Heart left ventricle (tissue), 16 donors: ENCODE data around the gene PCDH15. TPM values are rescaled to one million over a fixed set of nuclear protein-coding genes. Genes with fewer than 3 reads are reported as not detected.

ENCODE experiments used
- ATAC-seq, 4 donors: fragments of 200-7000 bp; cut with Tn5 transposase; one replicate each; pipeline ENCODE4 v1.9.1; 2020 to 2022; ENCODE audit warnings: moderate library complexity in 4 of 4, mild to moderate bottlenecking in 3 of 4, moderate number of reproducible peaks in 1 of 4
- DNase-seq, 5 donors: peaks; one replicate each; pipeline ENCODE4 v3.0.0-alpha.2; 2020
- H3K27ac ChIP-seq, 12 donors: fragments of 200-600 bp; sonication (generic) in 4 of 12; one replicate each; pipeline versions ENCODE4 v1.5.0 to v1.8.0; 2016 to 2022; ENCODE audit warnings: mild to moderate bottlenecking in 2 of 12
- H3K27me3 ChIP-seq, 9 donors: fragments of 200-600 bp; sonication (generic) in 2 of 9; one replicate each; pipeline versions ENCODE4 v1.5.1 to v1.8.0; 2016 to 2022; ENCODE audit warnings: mild to moderate bottlenecking in 3 of 9
- H3K36me3 ChIP-seq, 9 donors: fragments of 200-600 bp; sonication (generic) in 2 of 9; one replicate each; pipeline versions ENCODE4 v1.5.0 to v1.8.0; 2018 to 2022; ENCODE audit warnings: mild to moderate bottlenecking in 2 of 9
- H3K4me1 ChIP-seq, 12 donors: fragments of 200-600 bp; sonication (generic) in 4 of 12; one replicate each; pipeline versions ENCODE4 v1.5.0 to v1.8.0; 2016 to 2022; ENCODE audit warnings: mild to moderate bottlenecking in 3 of 12
- H3K4me3 ChIP-seq, 12 donors: fragments of 200-600 bp; sonication (generic) in 4 of 12; one replicate each; pipeline versions ENCODE4 v1.5.0 to v1.8.0; 2017 to 2022; ENCODE audit warnings: mild to moderate bottlenecking in 9 of 12, moderate library complexity in 4 of 12
- H3K9me3 ChIP-seq, 12 donors: fragments of 200-600 bp; sonication (generic) in 4 of 12; one replicate each; pipeline versions ENCODE4 v1.5.0 to v1.8.0; 2016 to 2022; ENCODE audit warnings: mild to moderate bottlenecking in 1 of 12
- CTCF ChIP-seq, 12 donors: fragments of 200-600 bp; sonication (generic) in 4 of 12; IDR thresholded peaks; one replicate each; pipeline versions ENCODE4 v1.5.0 to v1.8.0; 2018 to 2022; ENCODE audit warnings: antibody characterized with exemption in 12 of 12, mild to moderate bottlenecking in 5 of 12
- POLR2A ChIP-seq, 2 donors: fragments of 450-650 bp; IDR thresholded peaks; one replicate each; pipeline ENCODE4 v1.6.1; 2017; ENCODE audit warnings: antibody characterized with exemption in 2 of 2, mild to moderate bottlenecking in 2 of 2, moderate library complexity in 2 of 2
- WGBS, 4 donors: extraction: QIAGEN DNeasy Blood & Tissue Kit in 2 of 4; methylation state at CpG; one replicate each; pipeline versions ENCODE4 v1.1.5 to v1.1.7; 2013 to 2018; 5-methylcytosine and 5-hydroxymethylcytosine counted together
- intact Hi-C, 10 donors: fragments of 100-400 bp; cut with DNase I; formaldehyde crosslinking; loops; one replicate each; pipeline versions ENCODE4 v1.11.1 to v1.14.2; 2022
- polyA plus RNA-seq, 2 donors: library from polyadenylated mRNA; stranded (reverse); fragments of 200-250 nt; gene quantifications; one replicate each; pipeline ENCODE4 v1.2.3, GENCODE V29; 2013
- total RNA-seq, 9 donors: library from RNA; depleted of rRNA in 2 of 9; stranded (reverse); fragments of >200 nt in 2 of 9; fragmentation: NEBNext Ultra II Directional in 3 of 9; extraction: Animal tissue kit (Norgen Biotek cat#: 25700) in 3 of 9; gene quantifications; one replicate each; pipeline versions ENCODE4 v1.1.0 to v1.2.4, GENCODE V29; 2016 to 2023
- donor health status: ischemic (EF 13 %, LVEDD 7.1; RV severe dilation, severe dysfunction).
- donor health status: healthy with polysubstance abuse.
- donor health status: DM: no; HTN: yes; CAD: no.
- donor health status: DM: no; HTN: no; CAD: no.
- donor health status: ischemic (EF 25% LVEDD 6.9; RV normal size, moderate dysfunction).
- donor health status: ischemic (EF 25% LVEDD 5.7; RV mildly dilated, moderate dysfunction).
- donor health status: healthy.
- donor health status: DM: yes; HTN: yes; CAD: no.
- donor health status: ischemic (EF 35%, LVEDD 5.7; RV mildly dilated, moderate dysfunction).
- donor health status: nonischemic (EF 11% LVEDD 7.7; RV severe dilation, severe dysfunction).
- donor health status: DM: yes; HTN: yes; CAD: no.
- donor health status: PGD.
- donor health status: ischemic (EF 29% LVEDD 5.4; RV normal size, mild dysfunction).
- donor health status: nonischemic (EF 23%, LVEDD 6.1; RV moderate dilation, normal function).

Gene PCDH15
- total and polyA plus RNA-seq, 11 donors: 0.04 to 0.93 (median 0.13) TPM; not detected in 3

- H3K9me3 ChIP-seq: peaks cover 0 to 25% (median 7%) of the 10 kb centered on the region in 12 donors
- no peaks in the 10 kb centered on the region for H3K4me1 ChIP-seq
- H3K27me3 ChIP-seq: no peaks in the 10 kb centered on the region
- WGBS, 4 donors: 64 to 82% (median 76%) methylated on average over 2 of the region's 2 CpGs
- no peak overlapping the region for H3K27ac ChIP-seq
- no peaks in the 10 kb centered on the region for H3K36me3 ChIP-seq
- intact Hi-C loops: no loop called here
- no peak overlapping the region for H3K4me3 ChIP-seq
- ATAC-seq (no peak), DNase-seq (no peak)
- TF ChIP-seq CTCF (IDR thresholded peaks at IDR 0.05): no peak
- TF ChIP-seq POLR2A (IDR thresholded peaks at IDR 0.05): no peak
Observed at GRCh38 chr10:54137396-54137795, 663.6 kb downstream of the PCDH15 start.

GRCh38 chr10:54133203-54133602 is 667.8 kb downstream of the PCDH15 start:
- 40 to 52% (median 43%) methylated on average over 3 of the region's 3 CpGs for WGBS, 4 donors
- Histone ChIP-seq H3K4me1 (no peaks in the 10 kb centered on the region), H3K4me3 (no peak overlapping the region), H3K36me3 (no peaks in the 10 kb centered on the region), H3K9me3 (peaks cover 0 to 2% (median 0%) of the 10 kb centered on the region in 12 donors), H3K27me3 (no peaks in the 10 kb centered on the region), H3K27ac (no peak overlapping the region)
- TF ChIP-seq POLR2A (IDR thresholded peaks at IDR 0.05): no peak
- TF ChIP-seq CTCF (IDR thresholded peaks at IDR 0.05): peak in 3 of 12 donors; percentile 13 to 25 (median 15)
- intact Hi-C loops: no loop called here
- ATAC-seq: no peak
- DNase-seq: no peak

GRCh38 chr10:54131833-54132232 is 669.2 kb downstream of the PCDH15 start:
- ATAC-seq (no peak), DNase-seq (no peak)
- H3K4me3 ChIP-seq: no peak overlapping the region
- no peaks in the 10 kb centered on the region for H3K4me1 ChIP-seq
- 57 to 61% (median 59%) methylated on average over 6 of the region's 6 CpGs for WGBS, 4 donors
- intact Hi-C loops: no loop called here
- no peak overlapping the region for H3K27ac ChIP-seq
- H3K9me3 ChIP-seq: no peaks in the 10 kb centered on the region
- TF ChIP-seq POLR2A (IDR thresholded peaks at IDR 0.05) (no peak), CTCF (IDR thresholded peaks at IDR 0.05) (no peak)
- no peaks in the 10 kb centered on the region for H3K36me3 ChIP-seq
- H3K27me3 ChIP-seq: no peaks in the 10 kb centered on the region

GRCh38 chr10:54130394-54130793 is 670.6 kb downstream of the PCDH15 start:
- no peak for DNase-seq
- no peak for ATAC-seq
- intact Hi-C loops: no loop called here
- Histone ChIP-seq H3K9me3 (no peaks in the 10 kb centered on the region), H3K4me1 (no peaks in the 10 kb centered on the region), H3K27me3 (no peaks in the 10 kb centered on the region), H3K4me3 (no peak overlapping the region), H3K36me3 (no peaks in the 10 kb centered on the region), H3K27ac (no peak overlapping the region)
- 63 to 66% (median 65%) methylated on average over 6 of the region's 6 CpGs for WGBS, 4 donors
- no peak for TF ChIP-seq POLR2A (IDR thresholded peaks at IDR 0.05)
- TF ChIP-seq CTCF (IDR thresholded peaks at IDR 0.05): no peak
